Measurements from ENCODE around the gene CASQ1. TPM values are rescaled to one million over a fixed set of nuclear protein-coding genes. Genes with fewer than 3 reads are reported as not detected.
A peak's percentile ranks its signal among the peaks of the same experiment; 100 is the strongest.

CASQ1 gene
- total and polyA plus RNA-seq, 2 donors (not counting 1 experiment from before 2014, with no cell fraction given) = not detected

GRCh38 chr1:160159846-160160245, 30.5 kb upstream of the CASQ1 start:
- no peak overlapping the region for H3K9ac ChIP-seq (ENCODE audit: low read length)
- TF ChIP-seq EZH2 (IDR thresholded peaks at IDR 0.05; ENCODE audit: borderline replicate concordance, insufficient read depth, low read depth, low read length, poor library complexity, severe bottlenecking) = no peak
- TF ChIP-seq CTCF (IDR thresholded peaks at IDR 0.05) = no peak
- H3K79me2 ChIP-seq (ENCODE audit: control insufficient read depth, insufficient read depth, low read length) = no peaks in the 10 kb centered on the region
- ATAC-seq (ENCODE audit: low read depth) (no peak), DNase-seq (no peak)
- no peaks in the 10 kb centered on the region for H4K20me1 ChIP-seq (ENCODE audit: control insufficient read depth, insufficient read depth, low read length, poor library complexity, severe bottlenecking)
- H3K9me3 ChIP-seq (ENCODE audit: control extremely low read depth in 1 of 3, control insufficient read depth in 2 of 3, insufficient read depth in 1 of 3, low read length in 2 of 3) = no peaks in the 10 kb centered on the region
- H3K36me3 ChIP-seq (replicated peaks in 1 of 2; ENCODE audit: control extremely low read depth in 1 of 2, control insufficient read depth in 1 of 2, extremely low read depth in 1 of 2, insufficient read depth in 2 of 2, low read length in 1 of 2) = no peaks in the 10 kb centered on the region
- intact Hi-C loops (cut with micrococcal nuclease) = no loop called here
- Mint-ChIP-seq H3K4me3 (no peak overlapping the region), H3K27ac (no peak overlapping the region), H3K9me3 (ENCODE audit: insufficient read depth) (no peaks in the 10 kb centered on the region), H3K27me3 (peaks cover 4% of the 10 kb centered on the region), H3K4me1 (no peaks in the 10 kb centered on the region)
- no peak overlapping the region for H3K4me3 ChIP-seq (ENCODE audit: control extremely low read depth in 1 of 5, extremely low read depth in 1 of 5, insufficient read depth in 1 of 5, low read depth in 2 of 5, low read length in 4 of 5)
- no peaks in the 10 kb centered on the region for H3K27me3 ChIP-seq (replicated peaks in 1 of 4; ENCODE audit: control extremely low read depth in 1 of 4, control insufficient read depth in 3 of 4, insufficient read depth in 4 of 4, low read length in 3 of 4)
- POLR2A ChIA-PET = no interaction called here
- CTCF ChIA-PET = interaction anchor here (1.0 kb wide), 1 partner anchor 132 kb away, joined by 4 read pairs; no protein-coding TSS in a partner anchor
- no peak overlapping the region for H2AFZ ChIP-seq (ENCODE audit: insufficient read depth, low read depth, low read length, poor library complexity, severe bottlenecking)
- no peak overlapping the region for H3K27ac ChIP-seq (ENCODE audit: low read length in 2 of 2)
- no peak overlapping the region for H3K4me2 ChIP-seq (replicated peaks; ENCODE audit: low read depth, low read length, poor library complexity, severe bottlenecking)
- no peaks in the 10 kb centered on the region for H3K4me1 ChIP-seq (ENCODE audit: control insufficient read depth in 2 of 2, insufficient read depth in 2 of 2, low read length in 2 of 2)

- H4K20me1 ChIP-seq (ENCODE audit: control insufficient read depth, insufficient read depth, low read length, poor library complexity, severe bottlenecking) = no peaks in the 10 kb centered on the region
- no peak overlapping the region for H3K9ac ChIP-seq (ENCODE audit: low read length)
- POLR2A ChIA-PET = no interaction called here
- ATAC-seq (ENCODE audit: low read depth) = no peak
- no peak for DNase-seq
- H3K4me3 ChIP-seq (ENCODE audit: control extremely low read depth in 1 of 5, extremely low read depth in 1 of 5, insufficient read depth in 1 of 5, low read depth in 2 of 5, low read length in 4 of 5) = no peak overlapping the region
- H2AFZ ChIP-seq (ENCODE audit: insufficient read depth, low read depth, low read length, poor library complexity, severe bottlenecking) = peak overlapping the region; percentile 25
- H3K4me1 Mint-ChIP-seq = no peaks in the 10 kb centered on the region
- H3K36me3 ChIP-seq (replicated peaks in 1 of 2; ENCODE audit: control extremely low read depth in 1 of 2, control insufficient read depth in 1 of 2, extremely low read depth in 1 of 2, insufficient read depth in 2 of 2, low read length in 1 of 2) = no peaks in the 10 kb centered on the region
- no peak overlapping the region for H3K27ac ChIP-seq (ENCODE audit: low read length in 2 of 2)
- H3K27me3 Mint-ChIP-seq = peaks cover 4% of the 10 kb centered on the region
- no peaks in the 10 kb centered on the region for H3K9me3 ChIP-seq (ENCODE audit: control extremely low read depth in 1 of 3, control insufficient read depth in 2 of 3, insufficient read depth in 1 of 3, low read length in 2 of 3)
- intact Hi-C loops (cut with micrococcal nuclease) = no loop called here
- no peak overlapping the region for H3K4me2 ChIP-seq (replicated peaks; ENCODE audit: low read depth, low read length, poor library complexity, severe bottlenecking)
- 74% methylated on average over 3 of the region's 6 CpGs for WGBS (ENCODE audit: insufficient coverage)
- no peaks in the 10 kb centered on the region for H3K4me1 ChIP-seq (ENCODE audit: control insufficient read depth in 2 of 2, insufficient read depth in 2 of 2, low read length in 2 of 2)
- H3K27me3 ChIP-seq (replicated peaks in 1 of 4; ENCODE audit: control extremely low read depth in 1 of 4, control insufficient read depth in 3 of 4, insufficient read depth in 4 of 4, low read length in 3 of 4) = no peaks in the 10 kb centered on the region
- CTCF ChIA-PET = interaction anchor here (0.7 to 1.4 kb wide), 3 partner anchors 31 to 130 kb away, joined by 3 to 5 read pairs (median 4); no protein-coding TSS in a partner anchor
- H3K79me2 ChIP-seq (ENCODE audit: control insufficient read depth, insufficient read depth, low read length) = no peaks in the 10 kb centered on the region
- H3K9me3 Mint-ChIP-seq (ENCODE audit: insufficient read depth) = no peaks in the 10 kb centered on the region
- H3K4me3 Mint-ChIP-seq = no peak overlapping the region
- TF ChIP-seq EZH2 (IDR thresholded peaks at IDR 0.05; ENCODE audit: borderline replicate concordance, insufficient read depth, low read depth, low read length, poor library complexity, severe bottlenecking) = no peak
- no peak for TF ChIP-seq CTCF (IDR thresholded peaks at IDR 0.05)
- H3K27ac Mint-ChIP-seq = no peak overlapping the region
Measured at GRCh38 chr1:160161965-160162705, 28.2 kb upstream of the CASQ1 start.

Measured in B cell (primary cell).